HepG2 (cell line): ENCODE data around the gene MEIG1. TPM values are rescaled to one million over a fixed set of nuclear protein-coding genes. Genes with fewer than 3 reads are reported as not detected.
"Not testable (repeated sequence)": the region's sequence is repeated elsewhere in the genome, so short reads cannot be mapped to it uniquely, and the experiment has no call there.

Experiments used
- ATAC-seq: fragments of 200-7000 bp; cut with Tn5 transposase; 3 replicates; pipeline ENCODE4 v1.9.1; 2020; ENCODE audit warnings: mild to moderate bottlenecking, moderate library complexity
- BruUV-seq: library from RNA; stranded (reverse); fragments of 400-500 nt; replicated peaks from 2 replicates; lab custom pipeline; 2021; lab: Mats Ljungman, UMichigan
- CTCF ChIA-PET: fragments of 300-600 bp; formaldehyde crosslinking; extraction: SDS; loops from one replicate; lab custom pipeline; 2021; ENCODE audit warnings: low total read pairs, inconsistent platforms, low intra/inter-chr PET ratio; lab: Yijun Ruan, JAX
- POLR2A ChIA-PET: fragments of 350-600 bp; sonication (Branson Sonifier 250); formaldehyde crosslinking; loops from one replicate; lab custom pipeline; 2020; ENCODE audit warnings: antibody characterized with exemption, inconsistent platforms; lab: Yijun Ruan, JAX
- DNase-seq: peaks from one replicate; pipeline ENCODE4 v3.0.0-alpha.2; 2015; ENCODE audit warnings: low spot score
- FAIRE-seq: peaks from 3 replicates; lab custom pipeline; 2011; peaks lifted over from hg19 to GRCh38; lab: Jason Lieb, UNC
- H2AFZ ChIP-seq: one replicate; pipeline ENCODE4 v1.6.1; 2011; ENCODE audit warnings: low read length, inconsistent platforms
- H3K27ac ChIP-seq: fragments of 300-600 bp; 3 replicates; pipeline ENCODE4 v1.8.0; 2011; ENCODE audit warnings: mixed run types, mild to moderate bottlenecking, mixed read lengths, low read length, inconsistent platforms; ENCODE audit not compliant: insufficient read depth; ENCODE audit errors: extremely low read length
- H3K27me3 ChIP-seq, 2 experiments: fragments of 200-600 bp in 1 of 2; 2 replicates in 1 of 2; 3 replicates in 1 of 2; pipeline versions ENCODE4 v1.6.0 to v1.8.0; 2011; ENCODE audit warnings: low read length in 2 of 2, mild to moderate bottlenecking in 2 of 2, moderate library complexity in 2 of 2, inconsistent platforms in 1 of 2; ENCODE audit not compliant: insufficient read depth in 2 of 2, control insufficient read depth in 1 of 2
- H3K36me3 ChIP-seq, 2 experiments: fragments of 200-600 bp in 1 of 2; replicated peaks in 1 of 2; 2 replicates in 1 of 2; 3 replicates in 1 of 2; pipeline versions ENCODE4 v1.5.1 to v1.8.0; 2011; ENCODE audit warnings: low read length in 2 of 2, inconsistent platforms in 1 of 2; ENCODE audit not compliant: insufficient read depth in 2 of 2, control insufficient read depth in 1 of 2
- H3K4me1 ChIP-seq: 2 replicates; pipeline ENCODE4 v1.5.1; 2012; ENCODE audit warnings: low read length, inconsistent platforms; ENCODE audit not compliant: insufficient read depth
- H3K4me2 ChIP-seq: 2 replicates; pipeline ENCODE4 v1.6.0; 2011; ENCODE audit warnings: low read depth, low read length, inconsistent platforms
- H3K4me3 ChIP-seq, 3 experiments: fragments of 200-600 bp in 1 of 3; sonication (generic), shearing (Covaris generic) in 1 of 3; replicated peaks in 1 of 3; 2 replicates each; pipeline ENCODE4 v1.5.1; 2011 to 2016; ENCODE audit warnings: low read length in 3 of 3, inconsistent platforms in 2 of 3, low read depth in 2 of 3, mild to moderate bottlenecking in 2 of 3, control low read depth in 1 of 3, mixed read lengths in 1 of 3; ENCODE audit not compliant: insufficient read depth in 1 of 3
- H3K79me2 ChIP-seq: one replicate; pipeline ENCODE4 v1.6.1; 2011; ENCODE audit warnings: low read length, inconsistent platforms; ENCODE audit not compliant: insufficient read depth
- H3K9ac ChIP-seq: 2 replicates; pipeline ENCODE4 v1.6.0; 2011; ENCODE audit warnings: mild to moderate bottlenecking, low read depth, low read length, inconsistent platforms; ENCODE audit not compliant: insufficient read depth
- H3K9me3 ChIP-seq: 2 replicates; pipeline ENCODE4 v1.5.1; 2012; ENCODE audit warnings: mild to moderate bottlenecking, low read length
- H4K20me1 ChIP-seq: 2 replicates; pipeline ENCODE4 v1.6.0; 2011; ENCODE audit warnings: inconsistent platforms, mild to moderate bottlenecking, low read length, moderate library complexity; ENCODE audit not compliant: insufficient read depth
- CTCF ChIP-seq: sonication (generic); formaldehyde crosslinking; IDR thresholded peaks from 2 replicates; pipeline ENCODE4 v1.5.0; 2020; ENCODE audit warnings: mild to moderate bottlenecking, missing genetic modification reagents, moderate library complexity
- FOSL2 ChIP-seq: sonication (generic); formaldehyde crosslinking; IDR thresholded peaks from 2 replicates; pipeline ENCODE4 v1.4.0; 2020; ENCODE audit warnings: missing genetic modification reagents
- HMGXB4 ChIP-seq, 2 experiments: sonication (generic) in 1 of 2; formaldehyde crosslinking in 1 of 2; IDR thresholded peaks; 2 replicates each; pipeline versions ENCODE4 v1.4.0 to v1.6.1; 2018 to 2020; ENCODE audit warnings: missing genetic modification reagents in 2 of 2, borderline replicate concordance in 1 of 2, low read depth in 1 of 2, mild to moderate bottlenecking in 1 of 2, missing biosample characterization in 1 of 2
- SAP130 ChIP-seq: IDR thresholded peaks from 2 replicates; pipeline ENCODE4 v1.6.1; 2016; ENCODE audit warnings: low read depth
- SMC3 ChIP-seq: IDR thresholded peaks from 2 replicates; pipeline ENCODE4 v1.6.1; 2011; ENCODE audit warnings: low read length, improper control_type of control experiment
- STAG1 ChIP-seq: sonication (generic); formaldehyde crosslinking; IDR thresholded peaks from 2 replicates; pipeline ENCODE4 v1.4.0; 2020; ENCODE audit warnings: missing genetic modification reagents
- ZGPAT ChIP-seq: IDR thresholded peaks from 2 replicates; pipeline ENCODE4 v1.6.1; 2016; ENCODE audit warnings: mild to moderate bottlenecking
- ZKSCAN8 ChIP-seq: IDR thresholded peaks from 2 replicates; pipeline ENCODE4 v1.6.1; 2016; ENCODE audit warnings: borderline replicate concordance, missing genetic modification reagents, missing compliant biosample characterization
- ZNF652 ChIP-seq: IDR thresholded peaks from 2 replicates; pipeline ENCODE4 v1.6.1; 2016; ENCODE audit warnings: low read depth, borderline replicate concordance
- WGBS: methylation state at CpG from one replicate; pipeline ENCODE4 v1.1.6; 2017; ENCODE audit warnings: low lambda C conversion rate; 5-methylcytosine and 5-hydroxymethylcytosine counted together
- in situ Hi-C: cut with HindIII; loops from 2 replicates; pipeline ENCODE4 v1.10.0; 2017; ENCODE audit warnings: low pct_unique_long_range_greater_than_20kb; ENCODE audit not compliant: extremely low pct_ligation_motif_present
- intact Hi-C: fragments of 100-400 bp; cut with micrococcal nuclease; formaldehyde crosslinking; loops from one replicate; pipeline ENCODE4 v1.10.0; 2022; ENCODE audit not compliant: unreplicated experiment
- polyA plus RNA-seq, 8 experiments: library from polyadenylated mRNA; depleted of rRNA in 3 of 8; stranded (reverse) in 7 of 8; unstranded in 1 of 8; fragments of >200 nt; fragmentation: Illumina TruSeq in 4 of 8; extraction: Trizol in 4 of 8; gene quantifications; 2 replicates each; pipeline versions ENCODE4 v1.2.1 to v1.2.3, GENCODE V29; 2011 to 2016; ENCODE audit warnings: low read depth in 4 of 8, missing spikeins in 1 of 8, mixed read lengths in 1 of 8; ENCODE audit not compliant: insufficient read depth in 1 of 8
- total RNA-seq, 5 experiments: library from RNA; depleted of rRNA; stranded (reverse); fragments of >200 nt; fragmentation: Illumina TruSeq; extraction: Trizol; gene quantifications; 2 replicates each; pipeline ENCODE4 v1.2.3, GENCODE V29; 2016; ENCODE audit warnings: low read depth in 1 of 5

The MEIG1 gene
- total and polyA plus RNA-seq, 2 of the 13 experiments (the other 11 are each of a cell fraction or from before 2014, with no cell fraction given) = not detected

GRCh38 chr10:14991035-14991749 is 32.0 kb downstream of the MEIG1 start:
- BruUV-seq, H4K20me1 ChIP-seq, ATAC-seq, H3K9me3 ChIP-seq, H3K9ac ChIP-seq, H3K27ac ChIP-seq, H2AFZ ChIP-seq, H3K36me3 ChIP-seq, H3K79me2 ChIP-seq, POLR2A ChIA-PET: not testable (repeated sequence)
- in situ Hi-C loops = loop anchor here (10.0 kb wide), 1 partner anchor 114 kb away; no protein-coding TSS in a partner anchor
- peak; percentile 56 for DNase-seq
- Histone ChIP-seq H3K4me3 (peak overlapping the region in 1 of 3 experiments; percentile 48; a peak in 1 of 6 replicates), H3K4me2 (peak overlapping the region; percentile 70), H3K4me1 (peaks cover 28% of the 10 kb centered on the region), H3K27me3 (peaks cover 0 to 11% of the 10 kb centered on the region in 2 experiments; a peak in 1 of 5 replicates)
- FAIRE-seq = peak; percentile 8
- CTCF ChIA-PET = interaction anchor here (0.8 kb wide), 1 partner anchor 116 kb away, joined by 3 read pairs; no protein-coding TSS in a partner anchor
- intact Hi-C loops = loop anchor here (1.0 to 10.0 kb wide), 3 partner anchors 96 to 174 kb away; partner anchors contain the start of genes ACBD7 and NMT2
- TF ChIP-seq STAG1 (CRISPR knock-in tag) (peak; percentile 70), HMGXB4 (CRISPR knock-in tag; IDR thresholded peaks at IDR 0.05; ENCODE audit: borderline replicate concordance in 1 of 2, low read depth in 1 of 2) (peak in 1 of 2 experiments; percentile 33; a peak in 1 of 4 replicates), ZGPAT (CRISPR knock-in tag) (0 out of 2 replicates have a peak, but pooled peaks have one; percentile 14), FOSL2 (CRISPR knock-in tag) (peak; percentile 77), ZNF652 (CRISPR knock-in tag) (peak; percentile 72; the same call in 1 of the 2 replicates), SAP130 (CRISPR knock-in tag) (peak; percentile 21), CTCF (CRISPR knock-in tag) (peak; percentile 62), ZKSCAN8 (CRISPR knock-in tag) (0 out of 2 replicates have a peak, but pooled peaks have one; percentile 30), SMC3 (0 out of 2 replicates have a peak, but pooled peaks have one; percentile 11)
- 25% methylated on average over 9 of the region's 19 CpGs for WGBS

GRCh38 chr10:14992336-14992735 is 33.1 kb downstream of the MEIG1 start:
- peak; percentile 9 for DNase-seq
- H3K27ac ChIP-seq, BruUV-seq, H3K9me3 ChIP-seq, H3K9ac ChIP-seq, H3K27me3 ChIP-seq, POLR2A ChIA-PET, FAIRE-seq, ATAC-seq, H3K36me3 ChIP-seq, H3K79me2 ChIP-seq, H4K20me1 ChIP-seq, CTCF ChIA-PET: not testable (repeated sequence)
- in situ Hi-C loops = loop anchor here (10.0 kb wide), 1 partner anchor 112 kb away; no protein-coding TSS in a partner anchor
- H3K4me3 ChIP-seq = peak overlapping the region in 1 of 3 experiments; percentile 48; a peak in 1 of 6 replicates
- intact Hi-C loops = loop anchor here (5.0 to 10.0 kb wide), 2 partner anchors 95 to 172 kb away; partner anchors contain the start of genes ACBD7 and NMT2
- WGBS = 100% methylated on average over 5 of the region's 9 CpGs
- peaks cover 28% of the 10 kb centered on the region for H3K4me1 ChIP-seq
- peak overlapping the region; percentile 70 for H3K4me2 ChIP-seq
- peak overlapping the region; percentile 83 for H2AFZ ChIP-seq
